K562 treated with DMSO at 1 percent for 24 hours (cell line): ENCODE measurements around the gene SEZ6L2. TPM values are rescaled to one million over a fixed set of nuclear protein-coding genes. Genes with fewer than 3 reads are reported as not detected.

ENCODE experiments used
- total RNA-seq: library from RNA; unstranded; fragments of 300-600 nt; gene quantifications from 2 replicates; pipeline ENCODE4 v1.2.3, GENCODE V29; 2022; ENCODE audit warnings: low read depth; ENCODE audit not compliant: insufficient read depth

The SEZ6L2 gene
- 5.3 and 5.8 TPM in 2 replicates for total RNA-seq

DNA sequence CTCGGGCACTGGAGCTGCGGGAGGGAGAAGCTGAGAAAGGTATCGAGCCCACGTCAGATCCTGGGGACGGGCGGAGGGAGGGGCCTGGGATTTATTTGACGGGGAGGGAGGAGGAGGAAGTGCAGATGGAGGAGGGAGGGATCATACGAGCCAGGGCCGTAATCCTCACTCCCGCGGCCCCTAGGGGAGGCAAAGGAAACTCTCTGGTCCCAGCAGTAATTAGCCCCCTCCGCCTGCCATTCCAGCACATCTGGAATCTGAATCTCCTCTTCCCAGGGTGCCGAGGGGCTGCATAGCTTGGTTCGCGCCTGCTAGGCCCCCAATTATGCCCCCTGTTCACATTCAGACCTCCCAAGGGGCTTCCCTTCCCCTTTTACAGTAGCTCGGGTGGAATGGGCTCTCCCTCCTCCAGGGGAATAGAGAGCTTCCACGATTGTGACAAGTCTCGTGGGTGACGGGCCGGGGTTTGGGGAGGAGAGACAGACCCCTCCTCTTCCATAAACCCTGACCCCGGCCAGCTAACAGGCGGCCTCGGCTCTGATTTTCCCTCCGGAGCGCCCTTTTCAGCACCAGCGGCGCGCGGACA, at the start of gene SEZ6L2:
SEZ6L2 (minus strand) TSS at position 35 of the 586 bp plus-strand sequence. CDS start 531 bp downstream, outside the sequence.

DNA sequence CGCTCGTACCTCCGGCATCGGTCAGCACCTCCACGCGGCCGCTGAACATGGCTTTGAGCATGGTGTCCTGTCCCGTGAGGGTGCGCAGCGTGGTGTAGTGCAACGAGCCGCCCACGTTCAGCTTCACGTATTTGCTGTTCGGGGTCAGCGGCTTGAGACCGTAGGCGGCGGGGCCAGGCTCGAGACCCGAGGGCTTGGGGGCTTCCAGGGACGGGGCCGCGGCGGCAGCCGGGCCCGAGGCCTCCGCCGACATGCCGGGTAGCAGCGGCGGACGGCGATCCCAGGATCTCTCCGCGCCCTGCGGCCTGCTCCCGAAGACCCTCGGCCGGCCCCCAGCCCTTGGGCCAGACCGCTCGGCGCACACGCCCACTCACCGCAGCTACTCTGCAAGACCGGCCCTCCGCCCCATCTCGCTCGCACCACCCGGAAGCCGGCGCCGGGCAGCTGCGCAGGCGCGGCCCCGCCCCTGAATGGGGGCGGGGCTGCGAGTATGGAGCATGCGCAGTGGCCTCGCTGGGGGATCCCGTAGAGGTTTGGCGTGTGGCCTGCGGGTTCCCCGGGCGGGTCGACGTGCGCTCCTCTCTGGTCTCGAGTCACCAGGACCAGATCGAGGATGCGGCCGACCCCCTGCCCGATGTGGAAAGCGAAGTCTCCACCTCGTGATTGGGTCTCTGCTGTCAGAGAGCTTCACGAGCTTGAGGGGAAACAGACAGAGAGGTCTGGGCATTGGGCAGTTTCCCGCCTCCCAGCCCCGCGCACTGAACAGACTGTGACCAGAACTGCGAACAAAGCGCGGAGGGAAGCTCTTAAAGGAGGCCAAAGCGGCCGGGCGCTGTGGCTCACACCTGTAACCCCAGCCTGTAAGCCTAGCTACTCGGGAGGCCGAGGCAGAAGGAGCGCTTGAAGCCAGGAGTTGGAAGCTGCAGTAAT, 26.7 kb upstream of the SEZ6L2 start, which contains the start of gene KCTD13:
KCTD13 (minus strand) TSS at position 446 of the 930 bp plus-strand sequence; CDS start at position 253, 193 bp downstream.

DNA sequence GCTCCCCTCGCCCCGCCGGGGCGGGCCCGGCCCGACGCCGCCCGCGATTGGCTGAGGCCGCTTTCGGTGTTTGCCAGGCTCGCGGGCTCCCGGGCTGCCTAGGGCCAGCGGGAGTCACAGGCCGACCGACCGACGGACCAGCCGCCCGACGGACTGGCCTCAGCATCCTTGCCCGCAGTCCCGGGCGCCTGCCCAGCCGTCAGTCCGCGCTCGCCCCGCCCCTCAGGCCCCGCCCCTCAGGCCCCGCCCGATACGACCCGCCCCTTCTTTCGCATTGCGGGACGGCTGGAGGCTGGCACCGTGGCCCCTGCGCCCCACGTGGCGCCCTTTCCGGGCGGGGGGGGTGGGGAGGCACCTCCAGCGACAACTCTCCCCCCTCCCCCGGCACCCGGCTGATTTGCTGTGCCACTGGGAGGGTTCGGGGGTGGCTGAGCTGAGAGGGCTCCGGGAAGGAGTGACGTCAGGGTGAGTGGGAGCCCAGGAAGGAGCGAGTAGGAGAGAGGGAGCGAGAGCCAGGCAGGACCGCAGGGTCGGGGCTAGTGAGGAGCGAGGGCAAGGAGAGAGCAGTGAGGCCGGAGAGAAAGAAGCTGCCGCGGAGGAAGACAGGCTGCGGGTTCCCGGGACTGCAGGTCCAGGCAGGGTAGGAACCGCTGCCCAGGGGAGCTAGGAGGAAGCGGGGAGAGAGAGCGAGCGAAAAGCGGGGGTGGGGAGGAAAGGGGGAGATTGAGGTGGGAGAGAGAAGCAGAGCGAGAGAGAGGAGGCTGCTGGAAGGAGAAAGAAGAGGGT, 945 bp upstream of the SEZ6L2 start, which contains the start of gene ASPHD1:
ASPHD1 (plus strand) TSS at position 387 of the 786 bp plus-strand sequence. CDS start 484 bp downstream, outside the sequence.

DNA sequence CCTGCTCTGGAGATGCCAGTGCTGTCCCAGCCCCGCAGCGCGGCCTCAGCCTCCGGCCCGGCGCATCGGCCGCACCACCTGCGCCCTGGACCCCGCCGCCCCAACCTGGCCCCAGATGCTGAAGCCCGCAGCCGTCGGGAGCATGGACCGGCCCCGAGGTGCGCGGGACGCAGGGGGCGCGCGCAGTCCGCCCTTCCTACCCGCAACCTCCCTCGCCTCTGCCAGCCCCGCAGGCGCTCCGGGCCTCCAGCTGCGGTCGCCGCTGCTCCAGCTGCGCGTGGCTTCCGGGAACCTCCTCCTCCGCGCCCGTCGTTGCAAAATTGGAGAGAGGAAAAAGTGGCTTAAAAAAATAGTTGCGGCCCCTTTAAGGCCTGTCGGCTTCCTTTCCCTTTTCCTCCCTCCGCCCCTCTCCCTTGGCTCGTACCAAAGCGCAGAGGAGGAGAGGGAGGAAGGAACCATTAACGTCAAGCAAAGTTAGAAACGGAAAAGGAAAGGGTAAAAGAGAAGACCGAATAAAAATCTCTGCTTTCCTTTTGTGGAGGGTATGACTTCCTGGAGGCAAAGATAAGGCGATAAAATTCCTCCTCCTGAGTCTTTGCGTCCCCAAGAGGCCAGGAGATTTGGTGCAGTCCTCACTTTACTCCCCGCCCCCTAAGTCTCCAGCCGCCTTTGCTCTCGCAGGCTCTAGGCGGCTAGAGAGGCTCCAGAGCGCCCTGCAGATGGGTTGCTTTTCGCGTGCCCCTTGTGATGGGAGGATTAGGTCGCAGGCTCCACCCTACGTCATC, 36.3 kb downstream of the SEZ6L2 start, which contains the start of gene CDIPT:
CDIPT (minus strand) TSS at position 343 of the 785 bp plus-strand sequence. CDS start 369 bp downstream, outside the sequence.

Other genes starting within 250 kb of the SEZ6L2 start
- gene SPN, start 236.3 kb downstream of the SEZ6L2 start, total RNA-seq: 74.7 and 82.2 TPM in 2 replicates
- 233 and 247 TPM in 2 replicates for gene QPRT, start 220.4 kb downstream of the SEZ6L2 start, total RNA-seq
- not detected in 2 replicates for gene C16orf54, start 153.6 kb downstream of the SEZ6L2 start, total RNA-seq
- not detected in 2 replicates for gene ZG16, start 121.3 kb downstream of the SEZ6L2 start, total RNA-seq
- gene KIF22, start 108.8 kb downstream of the SEZ6L2 start, total RNA-seq: 134 and 137 TPM in 2 replicates
- gene MAZ, start 93.0 kb downstream of the SEZ6L2 start, total RNA-seq: 301 and 349 TPM in 2 replicates
- gene PRRT2, start 87.4 kb downstream of the SEZ6L2 start, total RNA-seq: 2.0 and 2.6 TPM in 2 replicates
- gene PAGR1, start 83.4 kb downstream of the SEZ6L2 start, total RNA-seq: 57.5 and 58.4 TPM in 2 replicates
- 6.9 and 7.4 TPM in 2 replicates for gene MVP, start 79.1 kb downstream of the SEZ6L2 start, total RNA-seq
- gene CDIPT, start 36.3 kb downstream of the SEZ6L2 start, total RNA-seq: 122 and 127 TPM in 2 replicates
- gene ASPHD1, start 938 bp upstream of the SEZ6L2 start, total RNA-seq: not detected in 2 replicates
- gene KCTD13, start 26.7 kb upstream of the SEZ6L2 start, total RNA-seq: 54.5 and 59.9 TPM in 2 replicates
- gene TMEM219, start 62.5 kb upstream of the SEZ6L2 start, total RNA-seq: 166 and 175 TPM in 2 replicates
- 72.9 and 76.9 TPM in 2 replicates for gene TAOK2, start 74.3 kb upstream of the SEZ6L2 start, total RNA-seq
- 39.9 and 49.8 TPM in 2 replicates for gene HIRIP3, start 96.1 kb upstream of the SEZ6L2 start, total RNA-seq
- 122 and 141 TPM in 2 replicates for gene INO80E, start 96.7 kb upstream of the SEZ6L2 start, total RNA-seq
- gene DOC2A, start 111.5 kb upstream of the SEZ6L2 start, total RNA-seq: 2.0 and 3.4 TPM in 2 replicates
- gene C16orf92, start 123.6 kb upstream of the SEZ6L2 start, total RNA-seq: not detected in 2 replicates
- gene TLCD3B, start 131.7 kb upstream of the SEZ6L2 start, total RNA-seq: 1.1 and 1.7 TPM in 2 replicates
- 2,402 and 2,593 TPM in 2 replicates for gene ALDOA, start 166.2 kb upstream of the SEZ6L2 start, total RNA-seq
- 317 and 345 TPM in 2 replicates for gene PPP4C, start 176.4 kb upstream of the SEZ6L2 start, total RNA-seq
- 0.20 and 0.37 TPM in 2 replicates for gene TBX6, start 192.4 kb upstream of the SEZ6L2 start, total RNA-seq
- 136 and 153 TPM in 2 replicates for gene YPEL3, start 196.7 kb upstream of the SEZ6L2 start, total RNA-seq
- 1.1 and 2.0 TPM in 2 replicates for gene GDPD3, start 214.0 kb upstream of the SEZ6L2 start, total RNA-seq
- gene MAPK3, start 223.7 kb upstream of the SEZ6L2 start, total RNA-seq: 68.6 and 68.7 TPM in 2 replicates